GM12891 (cell line): ENCODE measurements around the gene CTNND2.

Experiments used
- DNase-seq: peaks from one replicate; pipeline ENCODE4 v3.0.0; 2011; ENCODE audit warnings: low spot score; ENCODE audit not compliant: insufficient read length
- FAIRE-seq: peaks from 2 replicates; lab custom pipeline; 2011; peaks lifted over from hg19 to GRCh38; lab: Jason Lieb, UNC
- PAX5 ChIP-seq: IDR thresholded peaks from 2 replicates; pipeline ENCODE4 v1.6.1; 2011; ENCODE audit warnings: low read length, moderate library complexity, mild to moderate bottlenecking; ENCODE audit not compliant: insufficient read depth, severe bottlenecking
- POLR2A ChIP-seq: IDR thresholded peaks from 2 replicates; pipeline ENCODE4 v1.6.1; 2011; ENCODE audit warnings: low read depth, low read length, control low read depth
- POLR2AphosphoS5 ChIP-seq: IDR thresholded peaks from 2 replicates; pipeline ENCODE4 v1.6.1; 2011; ENCODE audit warnings: low read depth, low read length, control low read depth
- POU2F2 ChIP-seq: IDR thresholded peaks from 2 replicates; pipeline ENCODE4 v1.6.1; 2011; ENCODE audit warnings: low read depth, mild to moderate bottlenecking, control low read depth, low read length, moderate library complexity
- SPI1 ChIP-seq: IDR thresholded peaks from 2 replicates; pipeline ENCODE4 v1.6.1; 2011; ENCODE audit warnings: low read depth, low read length, control low read depth
- TAF1 ChIP-seq: IDR thresholded peaks from 2 replicates; pipeline ENCODE4 v1.6.1; 2011; ENCODE audit warnings: low read depth, low read length, control low read depth

CTNND2 gene

GRCh38 chr5:11177999-11178711, 726.1 kb downstream of the CTNND2 start:
- no peak for FAIRE-seq
- no peak for DNase-seq
- TF ChIP-seq PAX5 (no peak), TAF1 (no peak), POLR2AphosphoS5 (no peak), SPI1 (no peak), POU2F2 (no peak), POLR2A (no peak)

GRCh38 chr5:11174591-11174990, 729.7 kb downstream of the CTNND2 start:
- no peak for DNase-seq
- TF ChIP-seq POLR2A: no peak
- no peak for TF ChIP-seq SPI1
- TF ChIP-seq TAF1: no peak
- TF ChIP-seq POLR2AphosphoS5: no peak
- TF ChIP-seq POU2F2: no peak
- no peak for TF ChIP-seq PAX5
- no peak for FAIRE-seq

- TF ChIP-seq POLR2AphosphoS5 (no peak), POLR2A (no peak), SPI1 (no peak), TAF1 (no peak), POU2F2 (no peak), PAX5 (no peak)
- DNase-seq: no peak
- no peak for FAIRE-seq
Measured at GRCh38 chr5:11172484-11172883, 731.8 kb downstream of the CTNND2 start.

- no peak for TF ChIP-seq PAX5
- no peak for TF ChIP-seq TAF1
- TF ChIP-seq POLR2AphosphoS5: no peak
- DNase-seq: no peak
- no peak for FAIRE-seq
Measured at GRCh38 chr5:11171236-11171635, 733.0 kb downstream of the CTNND2 start.

- FAIRE-seq (no peak), DNase-seq (no peak)
- TF ChIP-seq POU2F2 (no peak), POLR2A (no peak), POLR2AphosphoS5 (no peak), PAX5 (no peak), TAF1 (no peak), SPI1 (no peak)
Measured at GRCh38 chr5:11166923-11167322, 737.3 kb downstream of the CTNND2 start.

GRCh38 chr5:11164531-11165294, 739.5 kb downstream of the CTNND2 start:
- FAIRE-seq: no peak
- TF ChIP-seq PAX5 (no peak), POLR2AphosphoS5 (no peak), POLR2A (no peak), TAF1 (no peak)
- DNase-seq: no peak

GRCh38 chr5:11157132-11157531, 747.1 kb downstream of the CTNND2 start:
- DNase-seq: no peak
- TF ChIP-seq PAX5 (no peak), TAF1 (no peak), POLR2AphosphoS5 (no peak), POU2F2 (no peak), POLR2A (no peak), SPI1 (no peak)
- no peak for FAIRE-seq

GRCh38 chr5:11153670-11154382, 750.4 kb downstream of the CTNND2 start:
- DNase-seq: no peak
- FAIRE-seq: no peak
- no peak for TF ChIP-seq TAF1
- TF ChIP-seq SPI1: no peak
- TF ChIP-seq POLR2A: no peak
- no peak for TF ChIP-seq POLR2AphosphoS5
- no peak for TF ChIP-seq POU2F2
- no peak for TF ChIP-seq PAX5

- no peak for TF ChIP-seq TAF1
- TF ChIP-seq POU2F2: no peak
- no peak for TF ChIP-seq PAX5
- no peak for TF ChIP-seq SPI1
- no peak for TF ChIP-seq POLR2A
- no peak for TF ChIP-seq POLR2AphosphoS5
- FAIRE-seq: no peak
- no peak for DNase-seq
Measured at GRCh38 chr5:11152368-11152767, 751.9 kb downstream of the CTNND2 start.
